GM13976 (cell line): Measurements from ENCODE around the gene PACSIN3.

Experiments used
- DNase-seq: peaks from one replicate; pipeline ENCODE4 v3.0.0; 2012; ENCODE audit warnings: low spot score
- in situ Hi-C: fragments of 300-500 bp; cut with MboI; formaldehyde crosslinking; loops from one replicate; pipeline ENCODE4 v1.12.0; 2022; ENCODE audit warnings: low sequenced_read_pairs, mixed read lengths, inconsistent platforms; ENCODE audit not compliant: unreplicated experiment
- TF ChIP-seq, protein P1 (sequence below): IDR thresholded peaks from 2 replicates; pipeline ENCODE4 v1.5.1; 2012; ENCODE audit warnings: borderline replicate concordance, mild to moderate bottlenecking; ENCODE audit not compliant: insufficient read depth; ENCODE audit errors: extremely low read depth, missing control alignments, control extremely low read depth

The PACSIN3 gene

DNA sequence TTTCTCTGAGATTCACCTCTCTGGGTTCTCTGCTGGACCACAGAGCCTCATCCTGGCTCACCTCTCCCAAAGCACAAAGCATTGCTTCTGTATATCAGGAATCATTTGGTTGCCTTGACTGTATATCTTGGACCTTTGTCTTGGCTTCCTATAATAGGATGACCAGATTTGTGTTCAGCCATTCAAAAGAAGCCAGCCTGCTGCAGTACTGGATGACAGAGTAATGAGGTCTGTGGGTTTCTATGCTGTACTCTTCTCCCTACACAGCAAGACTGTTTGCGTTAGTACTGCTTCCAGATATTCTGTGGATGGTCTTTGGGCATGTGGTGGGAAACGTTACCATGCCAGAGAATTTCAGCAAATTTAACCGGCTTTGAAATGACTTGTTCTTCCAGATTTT is 49.3 kb downstream of the PACSIN3 start:
- in situ Hi-C loops = no loop called here
- TF ChIP-seq, protein P1, sequence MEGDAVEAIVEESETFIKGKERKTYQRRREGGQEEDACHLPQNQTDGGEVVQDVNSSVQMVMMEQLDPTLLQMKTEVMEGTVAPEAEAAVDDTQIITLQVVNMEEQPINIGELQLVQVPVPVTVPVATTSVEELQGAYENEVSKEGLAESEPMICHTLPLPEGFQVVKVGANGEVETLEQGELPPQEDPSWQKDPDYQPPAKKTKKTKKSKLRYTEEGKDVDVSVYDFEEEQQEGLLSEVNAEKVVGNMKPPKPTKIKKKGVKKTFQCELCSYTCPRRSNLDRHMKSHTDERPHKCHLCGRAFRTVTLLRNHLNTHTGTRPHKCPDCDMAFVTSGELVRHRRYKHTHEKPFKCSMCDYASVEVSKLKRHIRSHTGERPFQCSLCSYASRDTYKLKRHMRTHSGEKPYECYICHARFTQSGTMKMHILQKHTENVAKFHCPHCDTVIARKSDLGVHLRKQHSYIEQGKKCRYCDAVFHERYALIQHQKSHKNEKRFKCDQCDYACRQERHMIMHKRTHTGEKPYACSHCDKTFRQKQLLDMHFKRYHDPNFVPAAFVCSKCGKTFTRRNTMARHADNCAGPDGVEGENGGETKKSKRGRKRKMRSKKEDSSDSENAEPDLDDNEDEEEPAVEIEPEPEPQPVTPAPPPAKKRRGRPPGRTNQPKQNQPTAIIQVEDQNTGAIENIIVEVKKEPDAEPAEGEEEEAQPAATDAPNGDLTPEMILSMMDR = no peak
- DNase-seq = no peak

DNA sequence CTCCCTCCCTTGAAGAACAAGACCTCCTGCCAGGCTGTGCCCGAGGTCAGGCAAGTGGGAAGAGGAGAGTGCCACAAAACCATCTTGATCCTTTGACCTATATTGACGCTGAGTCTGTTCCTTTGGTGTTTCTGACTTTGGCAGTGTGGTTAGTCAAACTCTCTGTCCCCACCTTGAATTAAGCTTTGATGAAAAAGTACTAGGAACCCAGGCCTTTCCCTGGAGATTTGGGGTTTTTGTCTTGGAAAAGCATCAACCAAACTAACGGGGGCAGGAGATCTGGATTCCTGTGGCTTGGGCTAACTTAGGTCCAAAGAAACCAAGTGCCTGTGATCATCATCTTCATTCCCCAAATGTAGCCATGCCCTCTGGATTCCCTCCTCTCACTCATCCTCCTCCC is 49.9 kb downstream of the PACSIN3 start:
- DNase-seq = no peak
- in situ Hi-C loops = no loop called here
- TF ChIP-seq, protein P1 = no peak

DNA sequence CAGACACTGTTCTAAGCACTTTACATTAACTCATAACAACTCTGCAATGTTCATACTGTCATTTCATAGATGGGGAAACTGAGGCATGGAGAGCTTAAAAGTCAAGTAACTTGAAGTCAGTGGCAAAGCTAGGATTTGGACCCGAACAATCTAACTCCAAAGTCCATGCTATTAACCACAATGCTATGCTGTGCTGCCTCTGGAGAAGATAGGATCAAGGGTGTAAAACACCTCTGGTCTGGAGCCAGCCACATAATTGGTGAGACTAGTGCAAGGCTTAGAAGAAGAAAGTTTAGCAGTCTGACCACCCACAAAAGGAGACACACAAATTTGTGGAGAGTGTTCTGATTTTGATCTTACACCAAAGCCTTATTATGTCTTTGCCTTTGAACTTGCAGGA is 53.3 kb downstream of the PACSIN3 start:
- in situ Hi-C loops = no loop called here
- TF ChIP-seq, protein P1 = no peak
- no peak for DNase-seq

DNA sequence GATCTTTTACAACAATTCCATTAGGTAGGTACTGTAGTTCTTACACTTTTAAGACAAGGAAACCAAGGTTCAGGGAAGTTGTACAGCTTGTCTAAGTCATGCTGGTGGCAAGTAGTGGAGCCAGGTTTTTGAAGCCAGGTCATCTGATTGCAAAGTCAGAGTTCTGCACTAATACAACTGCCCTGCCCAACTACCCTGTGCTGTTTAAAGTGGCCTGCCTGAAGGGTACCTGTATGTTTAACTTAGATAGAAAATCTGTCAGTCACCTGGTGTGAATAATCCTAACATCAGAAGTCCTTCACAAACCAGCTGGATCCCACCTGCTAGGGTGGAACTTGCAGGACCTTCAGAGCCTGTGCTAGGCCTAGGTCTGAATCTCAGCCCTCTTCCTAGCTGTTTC is 53.7 kb downstream of the PACSIN3 start:
- no peak for DNase-seq
- TF ChIP-seq, protein P1 = no peak
- in situ Hi-C loops = no loop called here

DNA sequence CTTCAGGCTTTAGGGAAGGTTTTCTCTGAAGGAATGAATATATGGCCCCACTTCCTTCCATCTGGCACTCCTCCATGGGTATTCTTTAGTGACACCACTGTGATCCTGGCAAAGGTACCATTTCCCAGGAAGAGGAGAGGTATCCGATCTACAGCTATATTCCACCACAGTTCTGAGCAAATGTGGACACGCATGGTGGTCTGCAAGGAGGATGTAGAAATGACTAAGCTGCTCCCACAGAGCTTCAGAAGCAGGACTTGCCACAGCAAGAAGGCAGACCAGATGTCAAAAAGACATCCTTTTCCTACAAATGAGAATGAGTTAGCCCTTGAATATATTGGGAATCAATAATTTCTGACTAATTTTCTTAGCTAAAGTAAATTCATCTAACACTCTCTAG is 55.1 kb downstream of the PACSIN3 start:
- in situ Hi-C loops = no loop called here
- TF ChIP-seq, protein P1 = no peak
- no peak for DNase-seq

DNA sequence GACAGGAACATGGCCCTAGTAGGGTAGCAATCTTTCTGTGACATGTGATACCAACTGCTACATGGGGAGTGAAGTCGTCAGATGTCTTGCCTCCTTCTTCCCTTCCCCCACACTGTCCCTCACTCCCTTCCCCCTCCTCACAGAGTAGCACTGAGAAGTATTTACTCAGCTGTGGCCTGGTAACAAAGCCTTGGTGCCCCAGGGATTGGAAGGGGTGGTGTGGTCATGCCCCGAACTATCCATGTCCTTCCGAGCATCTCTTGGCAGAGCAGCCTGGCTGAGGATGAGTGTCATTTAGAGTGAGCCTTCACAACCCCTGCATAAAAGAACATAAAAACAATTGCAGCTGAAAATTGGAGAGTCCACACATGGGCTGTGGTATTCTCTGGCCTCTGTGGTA is 55.7 kb downstream of the PACSIN3 start:
- DNase-seq = no peak

More for the DNA sequence above, 55.7 kb downstream of the PACSIN3 start:
- TF ChIP-seq, protein P1 = no peak
- in situ Hi-C loops = no loop called here
